Mucosa of gallbladder (tissue), 1 donor: ENCODE measurements around the gene ABCC8. TPM values are rescaled to one million over a fixed set of nuclear protein-coding genes. Genes with fewer than 3 reads are reported as not detected.

Experiments
- DNase-seq: peaks from one replicate; pipeline ENCODE4 v3.0.0-alpha.2; 2020; ENCODE audit warnings: low spot score
- total RNA-seq: library from RNA; stranded (reverse); gene quantifications from one replicate; pipeline ENCODE4 v1.2.1, GENCODE V29; 2021
- donor health status: DM: no; HTN: no; CAD: no.

ABCC8 gene
- total RNA-seq, 1 donor from 2014 or later = 1.3 TPM

DNA sequence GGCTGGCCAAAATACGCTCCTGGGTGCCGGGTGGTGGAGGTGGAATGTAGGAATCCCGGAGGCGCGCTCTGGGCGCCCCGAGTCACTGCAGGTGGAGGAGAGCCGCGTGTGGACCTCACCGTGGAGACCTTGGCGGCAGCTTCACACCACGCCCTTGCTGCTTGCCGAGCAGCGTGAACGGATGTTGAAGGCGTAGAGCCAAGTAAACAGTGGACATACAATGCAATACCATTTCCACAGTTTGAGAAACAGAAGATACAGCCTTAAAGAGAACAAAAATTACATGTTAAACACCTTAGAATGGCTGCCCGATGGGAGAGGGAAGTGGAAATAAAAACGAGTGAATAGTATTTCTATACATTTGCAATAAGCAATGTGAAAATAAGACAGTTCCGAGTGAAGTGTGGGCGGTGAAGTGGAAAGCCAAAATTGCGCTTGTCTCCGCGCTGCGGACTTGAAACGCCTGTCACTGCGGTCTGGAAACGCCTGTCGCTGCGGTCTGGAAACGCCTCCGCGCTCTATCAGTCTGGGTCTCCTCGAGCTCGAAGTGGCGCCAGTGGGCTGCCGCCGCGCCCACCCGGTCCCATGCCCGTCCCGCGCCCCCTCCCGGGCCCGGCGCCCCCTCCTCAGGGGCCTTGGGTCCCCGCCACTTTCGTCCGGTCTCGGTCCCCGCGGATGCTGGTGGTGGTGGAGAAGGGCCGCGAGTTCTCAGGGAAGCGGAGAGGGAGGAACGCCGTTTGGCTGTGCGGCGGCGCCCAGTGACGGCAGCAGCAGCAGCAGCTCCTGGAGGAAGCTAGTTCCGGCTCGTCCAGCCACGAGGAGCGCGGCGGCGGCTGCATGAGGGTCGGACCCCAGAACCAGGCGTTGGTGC is 123.5 kb downstream of the ABCC8 start:
- DNase-seq = peak; percentile 67

DNA sequence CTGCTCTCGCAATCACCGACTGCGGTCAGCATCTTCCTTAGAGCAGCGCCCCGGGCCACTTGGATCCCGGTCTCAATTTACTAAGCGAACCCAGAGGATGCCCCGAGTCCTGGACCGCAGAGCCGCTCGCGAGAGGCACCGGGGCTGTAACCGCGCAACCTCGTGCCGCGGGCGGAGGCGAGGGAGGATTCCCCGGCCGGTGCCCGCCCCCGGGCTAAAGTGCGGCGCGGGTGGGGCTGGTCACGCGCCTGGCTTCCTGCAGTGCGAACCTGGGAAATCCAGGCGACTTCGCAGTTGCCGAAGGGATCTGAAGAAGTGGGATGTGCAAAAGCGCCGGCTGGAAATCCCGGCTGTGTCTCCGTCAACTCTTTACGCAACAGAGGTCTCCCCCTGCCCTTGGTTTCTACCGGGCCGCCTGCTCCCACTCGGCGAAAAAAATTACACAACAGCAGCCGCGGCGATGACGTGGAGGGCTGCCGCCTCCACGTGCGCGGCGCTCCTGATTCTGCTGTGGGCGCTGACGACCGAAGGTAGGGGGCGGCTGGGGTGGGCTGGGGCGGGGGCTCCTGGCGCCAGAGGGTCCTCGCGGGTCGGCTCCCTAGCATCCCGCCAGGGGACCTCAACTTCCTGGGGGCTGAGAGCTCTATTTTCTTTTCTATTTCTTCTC is 125.0 kb downstream of the ABCC8 start, which contains the start of gene NCR3LG1:
Gene NCR3LG1 (plus strand): TSS at position 291 of the 667 bp plus-strand sequence. CDS start 170 bp downstream, at position 461.
- peak; percentile 69 for DNase-seq

DNA sequence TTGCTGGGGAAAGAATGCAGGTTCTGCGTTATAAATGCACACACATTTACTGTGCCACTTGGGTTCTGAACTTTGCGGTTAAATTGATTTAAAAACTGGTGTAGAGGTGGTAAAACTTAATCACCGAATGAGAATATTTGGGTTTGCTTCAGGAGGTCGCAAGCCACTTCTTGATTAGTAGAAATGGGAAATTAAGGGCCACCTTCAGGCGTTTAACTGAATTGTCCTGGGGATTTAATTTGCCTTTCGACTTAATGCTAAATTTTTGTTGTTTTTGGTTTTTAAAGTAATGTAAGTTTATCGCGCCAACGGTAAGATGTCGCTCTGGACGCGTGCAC is 125.5 kb downstream of the ABCC8 start:
- DNase-seq = no peak

DNA sequence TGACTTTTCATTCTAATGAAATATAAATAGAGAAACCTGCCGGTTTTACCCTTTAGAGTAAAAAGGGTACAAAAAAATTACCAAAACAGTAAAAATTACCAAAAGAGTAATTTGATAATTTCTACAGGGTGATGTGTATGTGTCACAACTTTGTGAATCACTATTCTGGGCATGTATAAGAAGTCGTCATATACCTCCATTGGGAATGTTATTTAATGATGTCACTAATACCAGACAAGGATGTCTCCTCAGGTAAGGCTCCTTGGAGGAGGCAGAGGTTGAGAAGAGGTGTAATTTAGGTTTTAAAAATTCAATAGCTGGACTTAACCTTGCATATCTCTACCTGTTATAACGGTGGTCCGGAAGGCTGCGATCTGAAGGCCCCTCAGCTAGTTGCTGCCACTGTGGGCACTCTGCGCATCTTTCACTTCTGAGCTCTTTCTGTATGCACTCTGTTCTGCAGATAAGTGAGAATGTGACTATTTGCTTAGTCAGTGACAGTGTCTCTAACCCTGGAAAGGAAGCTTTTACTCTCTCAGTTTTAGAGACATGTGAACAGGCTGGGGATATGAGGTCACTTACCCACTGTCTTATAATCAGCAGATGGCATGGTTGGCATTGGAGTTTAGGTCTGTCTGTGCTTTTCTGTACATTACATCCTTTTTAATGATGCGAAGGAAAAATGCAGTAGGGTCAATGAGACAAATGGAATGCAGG is 126.0 kb downstream of the ABCC8 start:
- no peak for DNase-seq

DNA sequence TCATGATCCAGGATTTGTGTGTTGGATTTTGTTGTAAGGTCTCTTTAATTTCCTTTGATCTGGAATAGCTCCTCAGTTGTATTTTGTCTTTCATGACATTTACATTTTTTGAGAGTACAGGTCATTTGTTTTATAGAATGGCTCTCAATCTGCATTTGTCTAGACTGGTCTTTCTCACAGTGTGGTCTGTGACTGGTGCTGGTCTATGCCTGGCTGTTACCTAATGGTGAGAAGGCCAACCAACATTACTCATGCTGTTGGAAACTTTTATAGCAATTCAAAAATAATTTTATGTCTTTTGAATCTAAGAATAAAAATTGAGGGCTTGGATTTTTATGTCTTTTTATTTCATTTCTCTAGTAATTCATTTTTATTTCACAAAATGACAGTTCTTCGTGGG is 129.0 kb downstream of the ABCC8 start:
- no peak for DNase-seq

DNA sequence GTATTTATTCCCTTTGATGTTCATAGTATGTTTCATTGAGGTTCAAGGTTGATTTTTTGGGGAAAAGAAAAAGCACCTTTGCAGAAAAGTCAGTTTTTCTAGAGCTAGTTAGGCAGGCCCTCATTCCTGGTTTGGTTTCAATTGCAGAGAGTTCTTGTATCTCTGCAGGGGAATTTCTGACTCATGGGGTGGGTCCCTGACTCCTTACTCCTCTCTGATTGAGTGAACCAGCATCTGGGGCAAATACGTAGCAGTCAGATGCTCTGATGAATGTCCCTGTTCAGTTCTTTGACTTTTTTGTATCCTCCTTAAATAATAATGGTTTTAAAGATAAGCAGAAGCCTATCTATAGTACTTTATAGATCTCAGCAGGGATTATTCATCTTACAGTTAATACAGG is 132.7 kb downstream of the ABCC8 start:
- DNase-seq = no peak

DNA sequence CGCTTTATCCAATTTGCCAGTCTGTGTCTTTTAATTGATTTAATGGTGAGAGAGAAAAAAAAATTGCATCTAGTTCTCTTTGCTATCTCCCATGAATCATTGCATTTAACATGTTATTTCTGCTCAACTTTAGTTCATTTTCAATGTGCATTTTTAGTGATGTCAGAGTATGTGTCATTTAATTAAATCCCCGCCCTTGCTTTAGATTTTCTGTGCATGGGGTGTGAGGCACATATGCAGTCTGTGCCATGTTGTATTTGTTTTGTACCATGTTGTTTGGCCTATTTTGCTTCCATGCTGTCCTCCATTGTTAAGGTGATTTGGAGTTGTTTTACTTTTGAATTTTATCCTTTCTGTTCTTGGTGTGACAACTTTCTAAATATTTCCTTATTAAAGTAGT is 133.4 kb downstream of the ABCC8 start:
- no peak for DNase-seq

Other genes starting within 250 kb of the ABCC8 start
- gene NUCB2, start 200.1 kb downstream of the ABCC8 start, total RNA-seq = 145 TPM
- gene NCR3LG1, start 125.0 kb downstream of the ABCC8 start, total RNA-seq = 8.2 TPM
- gene KCNJ11, start 88.2 kb downstream of the ABCC8 start, total RNA-seq = 11.9 TPM
- 176 TPM for gene USH1C, start 67.6 kb upstream of the ABCC8 start, total RNA-seq
- 0.12 TPM for gene OTOG, start 70.4 kb upstream of the ABCC8 start, total RNA-seq
- gene MYOD1, start 242.7 kb upstream of the ABCC8 start, total RNA-seq = not detected